GM04503 (cell line): ENCODE results near the gene SARDH.

Source experiments
- DNase-seq: peaks from one replicate; pipeline ENCODE4 v3.0.0-alpha.2; 2012; ENCODE audit warnings: low read depth

SARDH gene

GRCh38 chr9:133666845-133667244 lies 71.3 kb downstream of the SARDH start:
- DNase-seq, result no peak

GRCh38 chr9:133666387-133666786 lies 71.8 kb downstream of the SARDH start:
- no peak for DNase-seq

- no peak for DNase-seq
Measured at GRCh38 chr9:133665535-133665934, 72.6 kb downstream of the SARDH start.

GRCh38 chr9:133665096-133665495 lies 73.1 kb downstream of the SARDH start:
- no peak for DNase-seq

GRCh38 chr9:133664173-133665050 lies 73.7 kb downstream of the SARDH start:
- no peak for DNase-seq

- DNase-seq, result no peak
Measured at GRCh38 chr9:133661846-133662540, 76.2 kb downstream of the SARDH start.

GRCh38 chr9:133659516-133659915 lies 78.6 kb downstream of the SARDH start:
- no peak for DNase-seq

- no peak for DNase-seq
Measured at GRCh38 chr9:133658442-133659431, 79.4 kb downstream of the SARDH start.

GRCh38 chr9:133657120-133657661 lies 81.0 kb downstream of the SARDH start:
- no peak for DNase-seq

- no peak for DNase-seq
Measured at GRCh38 chr9:133656211-133657119, 81.7 kb downstream of the SARDH start.

- DNase-seq, result no peak
Measured at GRCh38 chr9:133655701-133656100, 82.5 kb downstream of the SARDH start.

GRCh38 chr9:133654736-133655657 lies 83.2 kb downstream of the SARDH start:
- DNase-seq, result no peak

GRCh38 chr9:133653638-133654037 lies 84.5 kb downstream of the SARDH start:
- DNase-seq, result no peak

GRCh38 chr9:133650026-133650425 lies 88.1 kb downstream of the SARDH start:
- DNase-seq, result no peak

- no peak for DNase-seq
Measured at GRCh38 chr9:133649194-133649593, 89.0 kb downstream of the SARDH start.

- no peak for DNase-seq
Measured at GRCh38 chr9:133647765-133648469, 90.2 kb downstream of the SARDH start.

- DNase-seq, result no peak
Measured at GRCh38 chr9:133647148-133647547, 91.0 kb downstream of the SARDH start.

GRCh38 chr9:133645021-133645765 lies 93.0 kb downstream of the SARDH start:
- no peak for DNase-seq
